NCI-H2227 treated with DMSO at 0.1 percent for 48 hours (cell line): ENCODE results near the gene C6orf120.
A peak's percentile ranks its signal among the peaks of the same experiment; 100 is the strongest.

Experiments
- DNase-seq: peaks from one replicate; lab custom pipeline; 2025; lab: John Stamatoyannopoulos, UW

Gene C6orf120

GRCh38 chr6:169725125-169726048 is 23.5 kb downstream of the C6orf120 start:
- DNase-seq, result peak; percentile 22

DNA sequence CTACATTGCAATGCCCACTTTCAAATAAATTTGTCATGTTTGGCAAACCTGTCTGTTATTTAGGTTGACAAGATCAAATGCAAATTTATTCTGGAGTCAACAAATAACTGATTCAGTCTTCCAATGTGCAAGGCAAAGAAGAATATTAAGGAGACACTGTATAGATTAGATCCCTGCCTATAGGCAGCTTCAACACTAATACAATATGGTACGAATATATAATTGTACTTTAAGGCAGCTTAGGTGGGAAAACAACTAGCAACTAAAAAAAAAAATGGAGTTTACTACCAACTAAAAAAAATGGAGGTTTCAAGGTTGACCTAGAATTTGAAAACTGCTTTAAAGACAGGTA is 24.1 kb downstream of the C6orf120 start:
- no peak for DNase-seq

- DNase-seq, result no peak
Measured at GRCh38 chr6:169726963-169727362, 25.0 kb downstream of the C6orf120 start.

GRCh38 chr6:169729961-169730360 is 28.0 kb downstream of the C6orf120 start:
- no peak for DNase-seq

- no peak for DNase-seq
Measured at GRCh38 chr6:169738204-169738975, 36.5 kb downstream of the C6orf120 start.

GRCh38 chr6:169738976-169739529 is 37.1 kb downstream of the C6orf120 start:
- DNase-seq, result no peak

GRCh38 chr6:169741344-169741743 is 39.4 kb downstream of the C6orf120 start:
- DNase-seq, result no peak

GRCh38 chr6:169745405-169745804 is 43.5 kb downstream of the C6orf120 start:
- no peak for DNase-seq

DNA sequence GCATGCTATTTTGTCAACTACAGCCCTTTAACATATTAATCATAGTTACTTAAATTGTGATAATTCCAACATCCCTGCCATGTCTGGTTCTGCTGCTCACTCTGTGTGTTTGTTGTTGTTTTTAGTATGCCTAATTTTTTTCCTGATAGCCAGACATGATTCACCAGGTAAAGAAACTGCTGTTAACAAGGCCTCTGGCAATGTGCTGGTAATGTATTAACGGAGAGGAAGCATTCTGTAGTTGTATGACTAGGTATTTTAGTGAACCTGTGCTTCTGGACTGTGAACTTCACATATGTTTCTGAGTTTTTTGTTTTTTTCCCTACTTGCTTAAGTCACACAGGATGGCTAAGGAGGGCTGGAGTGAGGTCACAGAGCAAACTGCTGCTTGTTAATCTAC is 44.6 kb downstream of the C6orf120 start:
- no peak for DNase-seq

DNA sequence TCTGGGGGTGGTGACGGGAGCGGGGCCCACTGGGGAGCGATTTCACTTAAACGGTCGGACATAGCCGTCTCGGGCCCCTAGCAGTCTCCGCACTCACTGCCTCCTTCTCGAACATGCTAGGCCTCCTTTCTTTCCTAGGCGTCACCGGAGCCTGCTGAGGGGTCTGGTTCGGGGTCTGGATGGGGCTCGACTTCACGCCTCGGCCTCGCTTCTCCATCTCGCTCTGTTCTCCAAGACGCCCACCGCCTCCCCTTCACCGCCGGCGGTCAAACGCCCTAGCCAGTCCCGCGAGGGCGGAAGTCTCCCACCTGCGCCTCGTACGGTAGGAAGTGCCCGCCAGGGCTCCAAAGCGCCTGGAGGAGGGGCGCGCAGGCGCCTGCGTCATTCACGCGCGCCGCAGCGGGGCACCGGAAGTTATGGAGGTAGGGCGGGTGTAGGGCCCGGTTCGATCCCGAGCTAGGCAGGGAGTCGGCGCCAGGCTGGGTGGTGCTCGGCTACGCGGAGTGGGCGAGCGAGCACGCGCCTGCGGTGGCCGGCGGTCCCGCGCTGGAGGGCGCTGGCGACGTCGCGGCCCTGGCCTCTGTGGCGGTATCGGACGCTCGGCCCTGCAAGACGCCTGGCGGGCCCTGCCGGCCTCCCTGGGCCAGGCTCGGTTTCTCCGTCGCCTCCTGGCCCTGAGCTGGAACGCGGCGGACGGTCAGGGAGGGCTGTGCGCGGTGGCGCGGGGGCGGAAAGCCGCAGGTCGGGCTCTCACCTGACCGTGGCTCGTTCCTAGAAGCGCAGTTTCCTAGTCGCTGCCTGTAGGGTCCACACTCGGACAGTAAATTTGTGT is 49.5 kb downstream of the C6orf120 start, which contains the start of the genes DYNLT2 and ERMARD:
TSS of gene DYNLT2 (minus strand) at position 331 of the 832 bp plus-strand sequence. CDS start at position 217, 114 bp downstream.
TSS of gene ERMARD (plus strand) at position 381 of the 832 bp plus-strand sequence. CDS start at position 417, 36 bp downstream.
- DNase-seq, result peak; percentile 87

DNA sequence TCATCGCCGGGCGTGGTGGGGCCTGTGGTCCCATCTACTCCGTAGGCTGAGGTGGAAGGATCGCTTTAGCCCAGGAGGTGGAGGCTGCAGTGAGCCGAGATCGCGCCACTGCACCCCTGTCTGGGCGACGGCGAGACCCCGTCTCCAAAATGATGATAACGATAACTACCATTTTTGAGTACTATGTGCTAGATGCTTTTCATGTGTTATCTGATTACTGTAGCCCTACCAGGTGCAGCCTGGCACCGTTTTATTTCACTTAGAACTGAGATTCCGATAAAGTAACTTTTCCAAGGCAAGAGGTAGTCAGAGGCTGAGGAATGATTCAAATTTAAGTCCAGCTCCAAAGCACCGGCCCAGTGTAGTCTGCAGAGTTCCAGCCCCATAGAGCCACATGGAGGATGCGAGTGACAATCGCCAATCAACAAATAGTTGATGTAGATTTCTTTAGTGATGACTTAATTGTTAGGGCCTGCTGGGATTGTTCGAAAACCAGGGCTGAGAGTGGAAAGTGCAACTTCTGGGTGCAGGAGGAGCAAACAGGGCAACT is 50.2 kb downstream of the C6orf120 start:
- peak; percentile 44 for DNase-seq
